NB4 (cell line): ENCODE results near the gene MYCBPAP.

ENCODE experiments used
- POLR2A ChIP-seq: IDR thresholded peaks from 2 replicates; pipeline ENCODE4 v1.6.1; 2011; ENCODE audit warnings: mild to moderate bottlenecking; ENCODE audit not compliant: insufficient read length; ENCODE audit errors: extremely low read depth
- TF ChIP-seq, protein P1 (sequence below): IDR thresholded peaks from one replicate; pipeline ENCODE4 v1.5.1; 2012; ENCODE audit warnings: low read depth, low read length

DNA sequence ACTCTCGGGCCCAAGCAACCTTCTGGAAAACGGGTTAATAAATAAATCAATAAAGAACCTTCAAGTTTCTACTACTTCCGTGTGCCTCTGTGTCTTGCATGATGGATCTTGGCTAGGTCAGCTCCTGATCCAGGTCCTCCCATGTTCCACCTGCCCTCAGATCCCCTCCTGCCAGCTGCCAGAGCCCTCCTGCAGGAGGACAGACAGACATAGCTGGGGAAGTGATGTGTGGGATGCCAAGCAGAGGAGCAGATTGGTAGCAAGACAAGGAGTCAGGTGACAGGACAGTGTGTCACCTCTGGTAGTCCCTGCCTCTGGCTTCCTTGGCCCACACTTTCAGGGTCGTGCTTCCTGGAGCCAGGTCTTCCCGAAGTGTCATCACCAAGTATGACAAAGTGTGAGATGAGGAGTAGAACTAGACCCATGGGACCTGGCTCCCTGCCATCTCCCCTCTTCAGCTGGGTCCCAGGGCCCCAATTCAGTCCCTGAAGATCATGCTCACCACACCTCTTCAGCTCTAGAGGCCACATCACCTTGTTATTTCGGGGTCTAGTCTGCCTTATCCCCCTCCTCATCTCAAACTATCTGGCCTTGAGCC, 23.3 kb downstream of the MYCBPAP start:
- TF ChIP-seq, protein P1, sequence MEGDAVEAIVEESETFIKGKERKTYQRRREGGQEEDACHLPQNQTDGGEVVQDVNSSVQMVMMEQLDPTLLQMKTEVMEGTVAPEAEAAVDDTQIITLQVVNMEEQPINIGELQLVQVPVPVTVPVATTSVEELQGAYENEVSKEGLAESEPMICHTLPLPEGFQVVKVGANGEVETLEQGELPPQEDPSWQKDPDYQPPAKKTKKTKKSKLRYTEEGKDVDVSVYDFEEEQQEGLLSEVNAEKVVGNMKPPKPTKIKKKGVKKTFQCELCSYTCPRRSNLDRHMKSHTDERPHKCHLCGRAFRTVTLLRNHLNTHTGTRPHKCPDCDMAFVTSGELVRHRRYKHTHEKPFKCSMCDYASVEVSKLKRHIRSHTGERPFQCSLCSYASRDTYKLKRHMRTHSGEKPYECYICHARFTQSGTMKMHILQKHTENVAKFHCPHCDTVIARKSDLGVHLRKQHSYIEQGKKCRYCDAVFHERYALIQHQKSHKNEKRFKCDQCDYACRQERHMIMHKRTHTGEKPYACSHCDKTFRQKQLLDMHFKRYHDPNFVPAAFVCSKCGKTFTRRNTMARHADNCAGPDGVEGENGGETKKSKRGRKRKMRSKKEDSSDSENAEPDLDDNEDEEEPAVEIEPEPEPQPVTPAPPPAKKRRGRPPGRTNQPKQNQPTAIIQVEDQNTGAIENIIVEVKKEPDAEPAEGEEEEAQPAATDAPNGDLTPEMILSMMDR = no peak
- no peak for TF ChIP-seq POLR2A
